Activated CD4-positive, alpha-beta T cell treated with anti-CD3 and anti-CD28 coated beads, Interleukin-2, amount 10 ng/mL, durations not matched to agents 7 days and 5 days (primary cell): ENCODE measurements around the gene PAEP. TPM values are rescaled to one million over a fixed set of nuclear protein-coding genes. Genes with fewer than 3 reads are reported as not detected.
A peak's percentile ranks its signal among the peaks of the same experiment; 100 is the strongest.

ENCODE experiments used
- CTCF ChIA-PET: fragments of 350-600 bp; sonication (Branson Sonifier 250); formaldehyde crosslinking; loops from one replicate; lab custom pipeline; 2021; ENCODE audit warnings: antibody characterized with exemption; lab: Charles Lee
- POLR2A ChIA-PET: fragments of 350-600 bp; sonication (Branson Sonifier 250); formaldehyde crosslinking; loops from one replicate; lab custom pipeline; 2021; ENCODE audit warnings: antibody characterized with exemption; lab: Charles Lee
- DNase-seq: peaks from one replicate; pipeline ENCODE4 v3.0.0-alpha.2; 2020
- H3K27ac Mint-ChIP-seq: one replicate; pipeline ENCODE4 v1.8.0; 2021; ENCODE audit warnings: mild to moderate bottlenecking, moderate library complexity, mixed read lengths
- H3K27me3 Mint-ChIP-seq: one replicate; pipeline ENCODE4 v1.8.0; 2021; ENCODE audit warnings: mixed read lengths
- H3K36me3 Mint-ChIP-seq: one replicate; pipeline ENCODE4 v1.8.0; 2021; ENCODE audit warnings: low read depth, mixed read lengths
- H3K4me1 Mint-ChIP-seq: one replicate; pipeline ENCODE4 v1.8.0; 2021; ENCODE audit warnings: mixed read lengths
- H3K4me3 Mint-ChIP-seq: one replicate; pipeline ENCODE4 v1.8.0; 2021; ENCODE audit warnings: mild to moderate bottlenecking, moderate library complexity, mixed read lengths
- H3K9me3 Mint-ChIP-seq: one replicate; pipeline ENCODE4 v1.8.0; 2021; ENCODE audit warnings: mixed read lengths
- total RNA-seq, 2 experiments: library from RNA; stranded (reverse); gene quantifications; one replicate each; pipeline ENCODE4 v1.2.3, GENCODE V29; 2021

The PAEP gene
- total RNA-seq, 2 experiments from 2014 or later = not detected

GRCh38 chr9:135579889-135580660 is 18.5 kb downstream of the PAEP start:
- Mint-ChIP-seq H3K4me3 (no peak overlapping the region), H3K4me1 (no peaks in the 10 kb centered on the region), H3K27me3 (no peaks in the 10 kb centered on the region), H3K9me3 (no peaks in the 10 kb centered on the region), H3K36me3 (no peaks in the 10 kb centered on the region), H3K27ac (no peak overlapping the region)
- CTCF ChIA-PET = no interaction called here
- POLR2A ChIA-PET = no interaction called here
- DNase-seq = no peak

- POLR2A ChIA-PET = no interaction called here
- CTCF ChIA-PET = no interaction called here
- no peaks in the 10 kb centered on the region for H3K9me3 Mint-ChIP-seq
- no peak for DNase-seq
- no peaks in the 10 kb centered on the region for H3K4me1 Mint-ChIP-seq
- H3K27me3 Mint-ChIP-seq = no peaks in the 10 kb centered on the region
- no peak overlapping the region for H3K4me3 Mint-ChIP-seq
- H3K27ac Mint-ChIP-seq = no peak overlapping the region
- no peaks in the 10 kb centered on the region for H3K36me3 Mint-ChIP-seq
These were observed 19.3 kb downstream of the PAEP start for GRCh38 chr9:135580664-135581380.

DNA sequence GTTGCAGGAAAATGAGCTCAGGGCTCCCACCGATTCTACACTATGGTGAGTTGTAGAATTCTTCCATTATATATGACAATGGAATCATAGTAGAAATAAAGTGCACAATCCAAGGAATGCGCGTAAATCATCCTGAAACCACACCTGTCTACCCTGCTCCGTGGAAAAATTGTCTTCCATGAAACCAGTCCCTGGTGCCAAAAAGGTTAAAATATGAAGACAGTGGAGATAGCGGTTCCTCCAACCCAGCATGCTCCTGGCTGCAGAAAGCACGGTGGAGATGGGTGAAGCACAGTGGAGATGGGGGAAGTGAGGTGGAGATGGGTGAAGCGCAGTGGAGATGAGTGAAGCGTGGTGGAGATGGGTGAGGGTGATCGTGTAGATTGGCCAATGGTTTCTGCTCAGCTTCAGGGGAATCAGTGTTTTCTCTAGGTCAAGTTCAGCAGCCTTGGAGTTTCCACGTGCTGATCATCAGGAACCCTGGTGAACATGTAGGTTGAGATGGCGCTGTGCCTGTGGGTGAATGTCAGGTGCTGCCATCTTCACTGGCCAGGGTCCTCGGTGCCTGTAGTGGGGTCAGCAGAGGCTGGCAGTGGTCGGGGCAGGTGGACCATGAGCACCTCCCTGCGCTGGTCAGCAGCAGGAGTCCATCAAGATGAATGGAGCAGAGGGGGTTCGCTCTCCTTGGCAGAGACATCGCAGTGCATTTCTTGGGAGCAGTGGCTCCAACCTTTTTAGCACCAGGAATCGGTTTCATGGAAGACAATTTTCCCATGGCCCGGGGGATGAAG is 20.3 kb downstream of the PAEP start:
- H3K27ac Mint-ChIP-seq = no peak overlapping the region
- H3K27me3 Mint-ChIP-seq = no peaks in the 10 kb centered on the region
- ChIA-PET CTCF (no interaction called here), POLR2A (no interaction called here)
- H3K4me3 Mint-ChIP-seq = no peak overlapping the region
- H3K4me1 Mint-ChIP-seq = no peaks in the 10 kb centered on the region
- DNase-seq = no peak
- no peaks in the 10 kb centered on the region for H3K36me3 Mint-ChIP-seq
- H3K9me3 Mint-ChIP-seq = no peaks in the 10 kb centered on the region

GRCh38 chr9:135582541-135582940 is 21.0 kb downstream of the PAEP start:
- no peak overlapping the region for H3K27ac Mint-ChIP-seq
- POLR2A ChIA-PET = no interaction called here
- H3K4me1 Mint-ChIP-seq = no peaks in the 10 kb centered on the region
- H3K27me3 Mint-ChIP-seq = no peaks in the 10 kb centered on the region
- H3K9me3 Mint-ChIP-seq = no peaks in the 10 kb centered on the region
- no peak for DNase-seq
- CTCF ChIA-PET = no interaction called here
- no peaks in the 10 kb centered on the region for H3K36me3 Mint-ChIP-seq
- no peak overlapping the region for H3K4me3 Mint-ChIP-seq

- Mint-ChIP-seq H3K4me3 (no peak overlapping the region), H3K27ac (no peak overlapping the region), H3K9me3 (no peaks in the 10 kb centered on the region), H3K36me3 (no peaks in the 10 kb centered on the region), H3K4me1 (no peaks in the 10 kb centered on the region), H3K27me3 (no peaks in the 10 kb centered on the region)
- DNase-seq = no peak
- CTCF ChIA-PET = no interaction called here
- POLR2A ChIA-PET = no interaction called here
These were observed 21.6 kb downstream of the PAEP start for GRCh38 chr9:135582966-135583687.

GRCh38 chr9:135583688-135584011 is 22.1 kb downstream of the PAEP start:
- Mint-ChIP-seq H3K27ac (no peak overlapping the region), H3K4me1 (no peaks in the 10 kb centered on the region)
- POLR2A ChIA-PET = no interaction called here

DNA sequence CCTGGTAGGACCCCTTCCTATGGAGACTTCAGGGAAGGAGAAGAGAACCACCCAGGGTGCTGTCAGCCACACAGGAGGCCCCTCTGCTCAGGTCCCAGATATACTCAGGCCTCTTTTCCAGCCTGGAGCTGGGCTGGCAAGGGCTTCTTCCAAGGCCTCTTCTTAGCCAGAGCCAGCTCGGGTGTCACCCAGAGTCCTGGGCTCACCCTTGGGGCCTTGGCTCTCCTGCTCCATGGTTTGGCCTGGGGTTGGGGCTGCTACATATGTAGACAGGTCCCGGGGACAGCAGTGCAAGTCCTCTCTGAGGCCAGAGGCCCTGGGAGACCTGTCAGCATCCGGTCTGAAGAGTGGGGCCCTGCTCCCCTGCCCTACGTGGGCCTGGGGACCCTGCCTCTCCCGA is 22.8 kb downstream of the PAEP start:
- H3K36me3 Mint-ChIP-seq = no peaks in the 10 kb centered on the region
- no peaks in the 10 kb centered on the region for H3K4me1 Mint-ChIP-seq
- no peak overlapping the region for H3K4me3 Mint-ChIP-seq
- peak overlapping the region; percentile 36 for H3K27ac Mint-ChIP-seq
- H3K9me3 Mint-ChIP-seq = no peaks in the 10 kb centered on the region
- ChIA-PET POLR2A (no interaction called here), CTCF (no interaction called here)
- no peaks in the 10 kb centered on the region for H3K27me3 Mint-ChIP-seq
- no peak for DNase-seq

More at GRCh38 chr9:135583688-135584011, 22.1 kb downstream of the PAEP start:
- H3K27me3 Mint-ChIP-seq = no peaks in the 10 kb centered on the region
- CTCF ChIA-PET = no interaction called here
- no peak for DNase-seq
- H3K4me3 Mint-ChIP-seq = no peak overlapping the region
- H3K9me3 Mint-ChIP-seq = no peaks in the 10 kb centered on the region
- no peaks in the 10 kb centered on the region for H3K36me3 Mint-ChIP-seq

GRCh38 chr9:135584934-135585333 is 23.4 kb downstream of the PAEP start:
- no peaks in the 10 kb centered on the region for H3K9me3 Mint-ChIP-seq
- no peaks in the 10 kb centered on the region for H3K36me3 Mint-ChIP-seq
- ChIA-PET POLR2A (no interaction called here), CTCF (no interaction called here)
- H3K4me3 Mint-ChIP-seq = no peak overlapping the region
- no peak for DNase-seq
- H3K27me3 Mint-ChIP-seq = no peaks in the 10 kb centered on the region
- H3K27ac Mint-ChIP-seq = no peak overlapping the region
- no peaks in the 10 kb centered on the region for H3K4me1 Mint-ChIP-seq

DNA sequence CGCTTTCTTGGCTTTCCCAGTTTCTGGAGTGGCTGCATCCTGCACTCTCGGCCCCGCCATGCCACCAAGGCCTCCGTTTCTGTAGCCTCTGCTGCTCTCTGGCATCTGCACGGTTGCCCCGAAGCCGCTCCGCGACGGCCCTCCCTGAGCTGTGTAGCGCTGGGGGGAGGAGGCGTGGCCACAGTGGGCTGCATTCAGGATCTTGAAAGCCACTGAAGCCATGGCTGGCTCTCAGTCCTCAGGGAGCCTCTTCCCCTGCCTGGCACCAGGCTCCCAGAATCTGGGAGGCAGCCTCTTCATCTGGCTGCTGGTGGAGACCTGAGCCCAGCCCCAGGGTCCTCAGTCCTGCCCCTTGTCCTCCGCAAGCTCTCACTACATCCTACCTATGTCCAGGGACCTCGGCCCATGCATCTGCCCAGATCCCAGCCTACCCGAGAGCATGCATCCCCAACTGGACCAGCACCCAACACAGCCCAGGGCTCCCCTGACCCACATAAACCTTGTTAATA is 25.1 kb downstream of the PAEP start:
- Mint-ChIP-seq H3K36me3 (no peaks in the 10 kb centered on the region), H3K9me3 (no peaks in the 10 kb centered on the region), H3K27ac (no peak overlapping the region)

GRCh38 chr9:135587658-135588057 is 26.1 kb downstream of the PAEP start:
- CTCF ChIA-PET = no interaction called here
- Mint-ChIP-seq H3K4me3 (no peak overlapping the region), H3K36me3 (no peaks in the 10 kb centered on the region), H3K27me3 (no peaks in the 10 kb centered on the region), H3K27ac (no peak overlapping the region), H3K4me1 (no peaks in the 10 kb centered on the region), H3K9me3 (no peaks in the 10 kb centered on the region)
- no peak for DNase-seq
- POLR2A ChIA-PET = no interaction called here

More for the DNA sequence above, 25.1 kb downstream of the PAEP start:
- Mint-ChIP-seq H3K4me3 (no peak overlapping the region), H3K27me3 (no peaks in the 10 kb centered on the region), H3K4me1 (no peaks in the 10 kb centered on the region)
- ChIA-PET POLR2A (no interaction called here), CTCF (interaction anchor here (1.2 kb wide), 1 partner anchor 35 kb away, joined by 3 read pairs; no protein-coding TSS in a partner anchor)
- no peak for DNase-seq

GRCh38 chr9:135588371-135588770 is 26.8 kb downstream of the PAEP start:
- Mint-ChIP-seq H3K27me3 (no peaks in the 10 kb centered on the region), H3K9me3 (no peaks in the 10 kb centered on the region), H3K27ac (no peak overlapping the region), H3K4me3 (no peak overlapping the region), H3K4me1 (no peaks in the 10 kb centered on the region), H3K36me3 (no peaks in the 10 kb centered on the region)
- ChIA-PET POLR2A (no interaction called here), CTCF (no interaction called here)
- DNase-seq = no peak

DNA sequence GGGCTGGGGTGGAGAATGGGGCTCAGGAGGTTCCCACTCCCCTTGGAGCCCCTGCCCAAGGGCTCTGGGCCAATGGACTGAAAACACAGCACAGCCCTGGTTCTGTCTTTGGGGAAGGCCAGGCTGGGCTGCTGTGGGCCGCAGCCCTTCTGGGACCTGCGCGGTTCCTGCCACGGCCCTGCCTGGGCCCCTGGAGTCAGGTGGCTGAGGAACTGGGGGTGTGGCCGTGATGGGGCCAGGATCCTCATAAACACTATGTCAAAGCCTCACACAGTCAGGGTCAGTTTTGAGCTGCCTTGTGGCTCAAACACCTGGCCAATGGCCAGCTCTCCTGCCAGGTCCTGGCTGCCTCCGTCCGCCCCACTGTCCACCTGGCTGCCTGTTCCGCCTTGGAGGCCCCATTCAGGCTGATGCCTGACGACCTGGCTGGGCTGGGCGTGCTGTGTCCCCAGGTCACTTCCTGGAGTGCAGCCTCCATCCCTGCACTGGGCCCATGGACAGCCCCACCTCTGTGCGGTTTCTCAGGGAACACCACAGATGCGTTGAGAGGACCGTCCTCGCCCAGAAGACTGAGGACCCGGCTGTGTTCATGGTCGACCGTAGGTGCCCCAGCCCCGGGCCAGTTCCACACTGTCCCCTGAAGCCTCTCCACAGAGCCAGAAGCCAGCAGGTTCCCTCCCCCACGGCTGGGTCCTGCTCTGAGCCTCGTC is 27.5 kb downstream of the PAEP start:
- Mint-ChIP-seq H3K27me3 (no peaks in the 10 kb centered on the region), H3K27ac (no peak overlapping the region), H3K9me3 (no peaks in the 10 kb centered on the region), H3K36me3 (no peaks in the 10 kb centered on the region), H3K4me3 (no peak overlapping the region), H3K4me1 (no peaks in the 10 kb centered on the region)
- CTCF ChIA-PET = no interaction called here
- POLR2A ChIA-PET = no interaction called here
- DNase-seq = no peak
